Panc1 (cell line): ENCODE measurements around the gene PIBF1. TPM values are rescaled to one million over a fixed set of nuclear protein-coding genes. Genes with fewer than 3 reads are reported as not detected.

Source experiments
- ATAC-seq: fragments of 200-7000 bp; cut with Tn5 transposase; 2 replicates; pipeline ENCODE4 v1.9.1; 2020; ENCODE audit warnings: mild to moderate bottlenecking, moderate library complexity
- BruUV-seq: library from RNA; stranded (reverse); fragments of 400-500 nt; replicated peaks from 2 replicates; lab custom pipeline; 2021; lab: Mats Ljungman, UMichigan
- CTCF ChIA-PET: fragments of 300-600 bp; sonication (Branson Sonifier 250); formaldehyde crosslinking; loops from one replicate; lab custom pipeline; 2022; ENCODE audit warnings: antibody characterized with exemption; lab: Charles Lee
- POLR2A ChIA-PET: fragments of 300-600 bp; sonication (Branson Sonifier 250); formaldehyde crosslinking; loops from one replicate; lab custom pipeline; 2022; ENCODE audit warnings: antibody characterized with exemption; lab: Charles Lee
- DNase-seq: peaks from one replicate; pipeline ENCODE4 v3.0.0-alpha.2; 2010; ENCODE audit warnings: low read depth, low spot score
- H3K27ac ChIP-seq: 2 replicates; pipeline ENCODE4 v1.5.1; 2011; ENCODE audit warnings: mild to moderate bottlenecking, low read length, inconsistent platforms
- H3K27me3 ChIP-seq: fragments of 200-500 bp; sonication (Bioruptor generic); 2 replicates; pipeline ENCODE4 v1.6.0; 2014; ENCODE audit warnings: low read length, inconsistent platforms; ENCODE audit not compliant: control insufficient read depth, insufficient read depth
- H3K36me3 ChIP-seq: fragments of 200-500 bp; sonication (Bioruptor generic); 2 replicates; pipeline ENCODE4 v1.5.1; 2014; ENCODE audit warnings: inconsistent platforms, mild to moderate bottlenecking, low read length, moderate library complexity; ENCODE audit not compliant: control insufficient read depth, insufficient read depth
- H3K4me1 ChIP-seq: 2 replicates; pipeline ENCODE4 v1.5.1; 2011; ENCODE audit warnings: inconsistent platforms, mild to moderate bottlenecking, low read length, moderate library complexity; ENCODE audit not compliant: control insufficient read depth, insufficient read depth
- H3K4me3 ChIP-seq, 2 experiments: 2 replicates each; pipeline ENCODE4 v1.5.1; 2011 to 2012; ENCODE audit warnings: low read depth in 2 of 2, low read length in 2 of 2, mild to moderate bottlenecking in 2 of 2, inconsistent platforms in 1 of 2, moderate library complexity in 1 of 2
- H3K9me3 ChIP-seq: fragments of 200-500 bp; sonication (Bioruptor generic); 2 replicates; pipeline ENCODE4 v1.5.1; 2014; ENCODE audit warnings: low read depth, mild to moderate bottlenecking, inconsistent platforms, low read length, moderate library complexity; ENCODE audit not compliant: control insufficient read depth, insufficient read depth
- CTCF ChIP-seq: fragments of 450-650 bp; IDR thresholded peaks from 2 replicates; pipeline ENCODE4 v1.5.1; 2017; ENCODE audit warnings: mild to moderate bottlenecking
- POLR2AphosphoS5 ChIP-seq: IDR thresholded peaks from 2 replicates; pipeline ENCODE4 v1.6.1; 2012; ENCODE audit warnings: mild to moderate bottlenecking, low read depth, low read length, moderate library complexity
- REST ChIP-seq, 2 experiments: IDR thresholded peaks; 2 replicates each; pipeline ENCODE4 v1.6.1; 2011 to 2012; ENCODE audit warnings: low read depth in 2 of 2, control low read depth in 1 of 2, low read length in 1 of 2, mild to moderate bottlenecking in 1 of 2, moderate library complexity in 1 of 2; ENCODE audit not compliant: insufficient read depth in 1 of 2
- SIN3A ChIP-seq: IDR thresholded peaks from 2 replicates; pipeline ENCODE4 v1.6.1; 2012; ENCODE audit warnings: low read depth, mild to moderate bottlenecking, low read length, moderate library complexity, borderline replicate concordance; ENCODE audit not compliant: insufficient read depth
- TCF7L2 ChIP-seq: IDR thresholded peaks from 2 replicates; pipeline ENCODE4 v1.6.1; 2011; ENCODE audit warnings: mild to moderate bottlenecking, low read depth, low read length, inconsistent platforms
- in situ Hi-C: cut with HindIII; loops from 2 replicates; pipeline ENCODE4 v1.10.0; 2016; ENCODE audit warnings: low sequenced_read_pairs, low pct_unique_long_range_greater_than_20kb
- intact Hi-C: fragments of 100-400 bp; cut with micrococcal nuclease; formaldehyde crosslinking; loops from one replicate; pipeline ENCODE4 v1.10.0; 2022; ENCODE audit not compliant: unreplicated experiment
- total RNA-seq: library from RNA; stranded (reverse); gene quantifications from one replicate; pipeline ENCODE4 v1.2.1, GENCODE V29; 2021; ENCODE audit not compliant: unreplicated experiment

Gene PIBF1
- total RNA-seq, 1 experiment from 2014 or later, result 11.7 TPM

GRCh38 chr13:72788831-72789230 is 6.9 kb downstream of the PIBF1 start:
- intact Hi-C loops, result no loop called here
- in situ Hi-C loops, result no loop called here
- Histone ChIP-seq H3K27ac (no peak overlapping the region), H3K9me3 (no peaks in the 10 kb centered on the region), H3K27me3 (no peaks in the 10 kb centered on the region), H3K4me3 (no peak overlapping the region), H3K36me3 (peaks cover 12% of the 10 kb centered on the region; the same call in 1 of the 2 replicates), H3K4me1 (no peaks in the 10 kb centered on the region)
- no peak for TF ChIP-seq TCF7L2
- TF ChIP-seq POLR2AphosphoS5, result no peak
- TF ChIP-seq SIN3A, result no peak
- TF ChIP-seq CTCF, result no peak
- no peak for TF ChIP-seq REST (IDR thresholded peaks at IDR 0.05; ENCODE audit: insufficient read depth in 1 of 2, low read depth in 2 of 2, low read length in 1 of 2)
- no TSS peak for BruUV-seq
- ATAC-seq (no peak), DNase-seq (no peak)
- POLR2A ChIA-PET, result no interaction called here
- CTCF ChIA-PET, result no interaction called here

- CTCF ChIA-PET, result no interaction called here
- in situ Hi-C loops, result no loop called here
- DNase-seq (no peak), ATAC-seq (no peak)
- intact Hi-C loops, result no loop called here
- no TSS peak for BruUV-seq
- no peak for TF ChIP-seq SIN3A
- TF ChIP-seq TCF7L2, result no peak
- no peak for TF ChIP-seq CTCF
- TF ChIP-seq REST (IDR thresholded peaks at IDR 0.05; ENCODE audit: insufficient read depth in 1 of 2, low read depth in 2 of 2, low read length in 1 of 2), result no peak
- TF ChIP-seq POLR2AphosphoS5, result no peak
- H3K4me1 ChIP-seq, result no peaks in the 10 kb centered on the region
- POLR2A ChIA-PET, result no interaction called here
- no peak overlapping the region for H3K27ac ChIP-seq
- H3K36me3 ChIP-seq, result peaks cover 21% of the 10 kb centered on the region; the same call in 1 of the 2 replicates
- H3K9me3 ChIP-seq, result no peaks in the 10 kb centered on the region
- no peaks in the 10 kb centered on the region for H3K27me3 ChIP-seq
- H3K4me3 ChIP-seq, result no peak overlapping the region
These were observed 10.7 kb downstream of the PIBF1 start for GRCh38 chr13:72792640-72793039.
